Activated T-cell treated with anti-CD3 and anti-CD28 coated beads for 24 hours (primary cell): Measurements from ENCODE around the gene UBE2R2.
"Not testable (repeated sequence)": the region's sequence is repeated elsewhere in the genome, so short reads cannot be mapped to it uniquely, and the experiment has no call there.

ENCODE experiments used
- DNase-seq: peaks from one replicate; pipeline ENCODE4 v3.0.0-alpha.2; 2020; ENCODE audit warnings: low read depth

UBE2R2 gene

DNA sequence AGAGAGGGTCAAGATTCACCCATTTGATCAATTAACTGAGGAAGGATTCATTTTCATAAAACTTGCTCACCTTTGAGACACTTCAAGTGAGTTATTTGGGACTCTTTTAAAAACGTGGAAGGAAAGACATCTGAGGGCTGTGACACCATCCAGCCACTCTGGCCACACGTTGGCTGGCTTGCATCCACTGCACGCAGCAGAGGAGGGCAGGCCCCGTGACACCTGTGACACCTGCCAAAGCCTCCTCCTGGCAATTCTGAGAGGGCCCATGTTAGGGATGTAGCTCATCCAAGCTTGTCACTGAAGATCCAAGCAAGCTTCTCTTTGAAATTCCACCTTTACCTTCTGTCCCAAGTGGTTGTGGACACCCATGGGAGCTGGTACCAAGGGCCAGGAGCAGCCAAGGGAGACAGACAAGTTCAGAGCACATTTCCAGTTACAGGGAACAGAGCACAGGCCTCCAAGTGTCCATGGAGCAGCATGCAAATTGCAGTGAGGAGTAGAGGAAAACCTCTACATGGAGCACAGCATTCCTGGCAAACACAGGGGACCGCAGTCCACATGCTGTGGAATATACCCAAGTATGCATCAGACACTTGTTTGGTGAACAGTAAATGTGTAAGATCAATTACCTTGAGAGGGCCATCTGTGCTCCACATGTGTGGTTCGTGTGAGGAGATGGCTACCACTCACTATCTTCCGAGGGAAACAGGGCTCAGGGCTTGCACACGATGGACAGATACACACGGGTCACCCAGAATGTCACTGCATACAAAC lies 16.8 kb upstream of the UBE2R2 start:
- no peak for DNase-seq

GRCh38 chr9:33800886-33801285 lies 16.1 kb upstream of the UBE2R2 start:
- DNase-seq, result no peak

DNA sequence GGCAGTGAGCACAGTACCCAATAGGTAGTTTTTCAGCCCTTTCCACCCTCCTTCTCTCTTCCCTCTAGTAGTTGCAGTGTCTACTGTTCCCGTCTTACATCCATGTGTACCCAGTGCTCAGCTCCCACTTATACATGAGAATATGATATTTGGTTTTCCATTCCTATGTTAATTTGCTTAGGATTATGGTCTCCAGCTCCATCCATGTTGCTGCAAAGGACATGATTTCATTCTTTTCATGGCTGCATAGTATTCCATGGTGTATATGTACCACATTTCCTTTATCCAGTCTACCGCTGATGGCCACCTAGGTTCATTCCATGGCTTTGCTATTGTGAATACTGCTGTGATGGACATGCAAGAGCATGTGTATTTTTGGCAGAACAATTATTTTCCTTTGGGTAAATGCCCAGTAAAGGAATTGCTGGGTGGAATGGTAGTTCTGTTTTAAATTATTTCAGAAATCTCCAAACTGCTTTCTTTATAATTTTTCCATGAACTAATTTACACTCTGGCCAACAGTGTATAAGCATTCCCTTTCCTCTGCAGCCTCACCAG lies 14.9 kb upstream of the UBE2R2 start:
- not testable (repeated sequence) for DNase-seq

DNA sequence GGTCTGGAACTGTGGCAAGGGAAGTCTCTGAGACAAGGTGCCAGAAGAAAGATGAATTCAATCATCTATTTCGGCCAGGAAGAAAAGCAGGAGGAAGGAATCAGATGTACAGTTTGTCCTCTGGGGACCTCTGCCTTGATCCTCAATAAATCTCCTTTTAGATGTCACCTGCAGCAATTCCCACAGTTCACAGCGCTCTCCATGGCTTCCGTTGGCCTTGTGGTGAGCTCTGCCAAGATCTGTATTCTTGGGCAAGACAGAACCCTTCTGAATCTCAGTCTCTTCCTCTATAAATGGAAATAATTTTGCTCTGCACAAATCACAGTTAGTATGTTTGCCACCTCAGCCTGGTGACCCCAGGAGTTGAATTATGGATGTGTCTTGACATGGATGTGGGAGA lies 12.8 kb upstream of the UBE2R2 start:
- not testable (repeated sequence) for DNase-seq

- not testable (repeated sequence) for DNase-seq
Observed at GRCh38 chr9:33807156-33807555, 9.8 kb upstream of the UBE2R2 start.

DNA sequence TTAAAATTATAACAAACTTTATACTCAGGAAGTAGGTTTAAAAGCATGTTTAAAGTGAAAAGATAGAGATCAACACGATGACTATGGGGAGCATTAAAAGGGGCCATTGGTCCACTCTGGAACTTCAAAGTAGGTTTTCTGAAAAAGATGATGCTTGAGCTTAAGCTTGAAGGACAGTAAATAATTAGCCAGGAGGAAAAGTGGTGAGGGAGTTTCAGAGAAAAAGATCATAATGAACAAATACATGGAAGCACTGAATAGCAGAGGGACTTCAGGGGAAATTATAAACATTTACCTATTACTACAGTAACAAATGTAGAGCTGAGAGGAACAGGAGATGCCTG lies 8.0 kb upstream of the UBE2R2 start:
- DNase-seq, result not testable (repeated sequence)

DNA sequence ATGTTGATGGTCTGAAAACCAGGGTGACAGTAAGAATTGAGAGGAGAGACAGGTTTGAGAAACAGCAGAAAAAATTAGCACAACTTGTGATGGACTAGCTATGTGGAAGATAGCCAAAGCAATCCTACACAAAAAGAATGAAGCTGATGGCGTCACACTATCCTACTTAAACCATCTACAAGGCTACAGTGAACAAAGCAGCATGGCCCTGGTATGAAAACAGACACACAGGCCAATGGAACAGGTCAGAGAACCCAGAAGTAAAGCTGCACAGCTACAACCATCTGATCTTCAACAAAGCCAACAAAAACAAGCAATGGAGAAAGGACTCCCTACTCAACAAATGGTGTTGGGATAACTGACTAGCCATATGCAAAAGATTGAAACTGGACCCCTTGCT lies 7.5 kb upstream of the UBE2R2 start:
- no peak for DNase-seq

DNA sequence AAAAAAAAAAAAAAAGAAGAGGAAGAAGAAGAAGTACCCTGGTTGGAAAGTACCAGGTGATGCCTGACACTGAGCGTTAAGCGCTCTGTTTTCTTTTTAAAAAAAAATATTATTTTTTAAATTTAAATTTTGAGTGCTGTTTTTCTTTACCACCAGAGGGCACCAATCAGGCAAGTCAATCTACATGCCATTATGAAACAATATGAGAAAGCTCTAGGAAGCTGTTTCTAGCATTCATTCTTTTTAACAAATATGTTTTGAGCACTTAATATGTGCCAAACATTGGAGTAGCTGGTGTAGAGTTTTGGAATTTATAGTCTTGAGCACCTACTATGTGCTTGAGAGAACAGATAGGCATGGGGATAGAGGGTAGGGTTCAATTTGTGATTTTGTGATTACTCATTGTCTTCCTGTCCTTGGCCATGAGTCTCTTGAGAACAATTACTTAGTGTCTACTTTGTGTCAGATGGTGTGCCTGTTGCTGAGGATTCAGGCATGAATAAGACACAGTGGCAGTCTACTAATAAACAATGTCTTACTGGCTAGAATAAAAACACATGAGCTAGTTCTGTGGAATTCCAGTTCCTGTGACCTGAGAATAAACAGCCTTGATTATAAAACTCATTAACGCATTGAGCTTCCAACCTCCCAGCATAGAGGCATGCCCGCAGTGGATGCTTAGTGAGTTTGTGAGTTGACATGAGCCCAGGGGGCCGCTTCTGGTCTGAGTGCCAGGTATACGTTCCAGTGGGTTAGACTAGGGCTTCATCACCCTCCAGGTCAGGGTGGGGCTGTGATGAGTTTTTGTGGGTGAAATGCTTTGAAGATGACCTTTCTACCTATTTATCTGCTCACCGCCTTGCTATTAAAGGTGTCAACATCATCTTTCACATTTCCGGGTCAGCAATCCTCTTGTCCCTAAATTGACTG lies 3.0 kb upstream of the UBE2R2 start:
- no peak for DNase-seq

- DNase-seq, result no peak
Observed at GRCh38 chr9:33815781-33816180, 1.2 kb upstream of the UBE2R2 start.

DNA sequence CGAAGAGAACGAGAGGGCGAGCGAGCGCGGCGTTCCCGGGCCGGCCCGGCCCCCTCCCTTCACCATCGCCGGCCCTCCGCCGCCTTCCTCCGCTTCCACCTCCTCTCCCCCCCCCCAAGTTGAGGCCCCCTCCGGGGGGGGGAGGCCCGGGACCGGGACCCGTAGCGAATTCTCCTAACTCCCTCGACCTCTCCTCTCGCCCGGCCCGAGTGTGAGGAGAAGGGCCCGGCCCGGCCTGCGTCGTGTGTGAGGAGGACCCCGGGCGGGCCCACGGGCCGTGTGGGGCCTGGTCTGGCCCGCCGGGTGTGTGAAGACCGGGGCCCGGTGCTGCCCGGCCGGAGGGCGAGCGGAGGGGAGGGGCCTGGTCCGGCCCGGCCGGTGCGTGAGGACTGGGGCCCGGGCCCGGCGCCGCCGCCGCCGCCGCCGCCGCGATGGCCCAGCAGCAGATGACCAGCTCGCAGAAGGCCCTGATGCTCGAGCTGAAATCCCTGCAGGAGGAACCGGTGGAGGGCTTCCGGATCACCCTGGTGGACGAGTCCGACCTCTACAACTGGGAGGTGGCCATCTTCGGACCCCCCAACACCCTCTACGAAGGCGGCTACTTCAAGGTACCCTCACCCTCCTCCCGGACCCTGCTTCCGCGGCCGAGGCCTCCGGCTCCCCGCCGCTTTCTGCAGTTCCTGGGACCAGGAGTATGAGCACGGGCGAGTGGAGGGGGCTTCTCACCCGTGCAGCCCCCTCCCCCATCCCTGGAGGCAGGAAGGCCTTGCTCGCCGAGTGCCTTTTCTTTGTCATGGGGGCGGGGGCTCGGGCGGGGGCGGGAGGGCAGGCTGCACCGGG lies 587 bp downstream of the UBE2R2 start:
- peak; percentile 20 for DNase-seq

DNA sequence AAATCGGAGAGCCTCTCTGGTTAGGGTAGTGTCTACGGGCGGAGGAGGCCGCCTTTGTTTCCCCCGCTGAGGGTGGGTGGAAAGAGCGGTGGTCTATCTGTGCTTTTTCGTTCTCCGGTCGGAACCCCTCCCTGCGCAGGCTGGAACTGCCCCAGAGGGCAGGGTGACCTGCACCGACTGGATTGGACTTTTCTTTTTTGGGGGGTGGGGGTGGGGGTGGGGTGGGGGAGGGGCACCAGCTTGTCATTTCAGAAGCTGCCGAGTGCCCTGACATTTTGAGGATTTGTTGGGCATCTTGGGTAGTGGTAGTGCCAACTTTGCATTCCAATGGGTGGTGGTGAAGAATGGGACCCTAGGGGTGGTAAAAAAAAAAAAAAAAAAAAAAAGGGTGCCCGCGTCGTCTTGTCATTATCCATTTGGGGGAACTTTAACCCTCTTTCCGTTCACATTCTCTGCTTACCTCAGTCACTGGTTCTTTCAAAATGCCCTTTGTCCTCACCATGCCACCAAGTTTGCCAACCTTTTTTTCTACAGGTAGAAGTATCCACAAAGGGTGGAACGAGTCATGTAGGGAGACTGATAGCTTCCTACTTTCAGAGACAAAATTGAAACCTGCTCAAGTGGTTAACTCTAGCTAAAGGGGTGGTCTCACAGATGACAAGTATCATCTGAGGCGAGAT lies 1.3 kb downstream of the UBE2R2 start:
- DNase-seq, result no peak

GRCh38 chr9:33818847-33819500 lies 2.0 kb downstream of the UBE2R2 start:
- no peak for DNase-seq

DNA sequence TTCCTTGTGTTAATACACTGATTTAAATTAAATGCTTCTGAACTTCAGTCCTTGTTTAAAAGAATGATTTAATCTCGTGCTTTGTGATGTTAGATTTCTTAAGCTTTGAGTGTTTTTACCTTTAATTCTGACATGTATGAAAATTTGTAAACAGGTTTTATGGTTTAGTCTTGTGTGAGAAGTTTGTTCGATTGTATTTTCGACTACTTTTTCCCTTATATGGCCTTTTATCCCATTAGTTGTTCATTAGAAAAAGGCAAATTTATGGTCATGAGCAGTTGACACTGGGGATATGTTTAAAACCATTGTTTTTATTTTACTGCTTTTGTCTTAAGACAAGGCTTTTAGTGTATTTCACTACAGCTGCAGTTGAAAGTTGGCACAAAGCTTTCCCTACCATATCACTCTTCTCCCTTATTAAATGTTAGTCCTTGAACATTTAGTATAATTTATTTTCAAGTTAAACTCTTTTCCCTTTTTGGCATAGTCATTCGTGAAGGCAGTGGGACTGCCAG lies 3.3 kb downstream of the UBE2R2 start:
- DNase-seq, result no peak

DNA sequence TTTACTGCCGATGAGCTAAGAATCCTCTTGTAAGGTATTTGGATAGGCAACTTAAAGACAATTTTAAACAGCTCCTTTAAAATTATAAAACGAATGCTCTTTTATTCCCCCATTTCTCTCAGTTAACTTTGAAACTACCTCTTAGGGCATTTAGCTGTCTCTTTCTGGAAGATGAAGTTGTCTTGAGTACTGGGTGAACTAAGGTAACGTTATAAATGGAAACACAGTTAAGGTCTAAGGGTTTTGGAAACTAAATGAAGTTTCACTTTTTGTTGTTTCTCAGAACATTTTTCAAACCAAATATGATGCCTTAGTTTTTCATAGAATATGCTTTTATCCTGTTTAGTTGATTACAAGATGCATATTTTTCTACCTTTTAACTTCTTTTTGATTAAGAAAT lies 6.8 kb downstream of the UBE2R2 start:
- DNase-seq, result no peak

GRCh38 chr9:33827285-33827684 lies 10.3 kb downstream of the UBE2R2 start:
- DNase-seq, result not testable (repeated sequence)

DNA sequence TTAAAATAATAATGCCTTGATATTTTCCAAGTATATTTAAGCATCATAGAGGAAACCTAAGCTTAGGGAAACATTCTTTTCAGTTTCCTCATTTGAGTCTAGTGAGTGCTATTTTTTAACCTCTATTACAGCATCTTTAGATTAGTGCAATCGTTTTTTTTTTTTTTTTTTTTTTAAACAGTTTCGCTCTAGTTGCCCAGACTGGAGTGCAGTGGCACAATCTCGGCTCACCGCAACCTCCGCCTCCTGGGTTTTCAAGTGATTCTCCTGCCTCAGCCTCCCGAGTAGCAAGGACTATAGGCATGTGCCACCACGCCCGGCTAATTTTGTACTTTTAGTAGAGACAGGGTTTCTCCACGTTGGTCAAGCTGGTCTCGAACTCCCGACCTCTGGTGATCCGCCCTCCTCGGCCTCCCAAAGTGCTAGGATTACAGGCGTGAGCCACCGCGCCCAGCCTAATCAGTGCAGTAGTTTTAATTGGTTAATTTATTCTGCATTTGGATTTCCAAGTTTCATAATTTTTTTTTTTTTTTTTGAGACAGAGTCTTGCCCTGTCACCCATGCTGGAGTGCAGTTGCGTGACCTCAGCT lies 12.8 kb downstream of the UBE2R2 start:
- not testable (repeated sequence) for DNase-seq

- no peak for DNase-seq
Observed at GRCh38 chr9:33835625-33836260, 18.8 kb downstream of the UBE2R2 start.

- DNase-seq, result not testable (repeated sequence)
Observed at GRCh38 chr9:33836261-33836660, 19.3 kb downstream of the UBE2R2 start.

GRCh38 chr9:33837138-33837537 lies 20.2 kb downstream of the UBE2R2 start:
- DNase-seq, result no peak

DNA sequence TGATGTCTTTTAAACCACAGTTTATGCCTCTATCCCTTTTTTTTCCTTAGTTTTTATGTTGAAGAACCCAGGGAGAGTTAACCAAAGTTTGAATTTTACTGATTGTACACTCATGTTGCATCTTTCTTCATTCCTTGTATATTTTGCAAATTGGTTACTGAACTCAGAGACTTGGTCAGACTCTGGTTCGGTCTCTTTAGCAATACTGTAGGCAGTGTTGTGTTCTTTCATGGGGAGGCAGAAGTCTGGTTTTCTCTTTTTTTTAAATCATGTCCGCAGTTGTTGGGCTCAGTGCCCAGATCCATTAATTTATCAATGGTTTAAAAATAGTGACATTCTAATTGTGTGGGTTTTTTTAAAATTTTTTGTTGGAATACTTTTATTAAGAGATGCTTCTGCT lies 23.4 kb downstream of the UBE2R2 start:
- no peak for DNase-seq
